Left forelimb (tissue), 1 donor: ENCODE measurements around the gene NRTN.
"Not testable (repeated sequence)": the region's sequence is repeated elsewhere in the genome, so short reads cannot be mapped to it uniquely, and the experiment has no call there.

ENCODE experiments used
- DNase-seq: peaks from one replicate; pipeline ENCODE4 v3.0.0-alpha.2; 2018; ENCODE audit warnings: low spot score

Gene NRTN

DNA sequence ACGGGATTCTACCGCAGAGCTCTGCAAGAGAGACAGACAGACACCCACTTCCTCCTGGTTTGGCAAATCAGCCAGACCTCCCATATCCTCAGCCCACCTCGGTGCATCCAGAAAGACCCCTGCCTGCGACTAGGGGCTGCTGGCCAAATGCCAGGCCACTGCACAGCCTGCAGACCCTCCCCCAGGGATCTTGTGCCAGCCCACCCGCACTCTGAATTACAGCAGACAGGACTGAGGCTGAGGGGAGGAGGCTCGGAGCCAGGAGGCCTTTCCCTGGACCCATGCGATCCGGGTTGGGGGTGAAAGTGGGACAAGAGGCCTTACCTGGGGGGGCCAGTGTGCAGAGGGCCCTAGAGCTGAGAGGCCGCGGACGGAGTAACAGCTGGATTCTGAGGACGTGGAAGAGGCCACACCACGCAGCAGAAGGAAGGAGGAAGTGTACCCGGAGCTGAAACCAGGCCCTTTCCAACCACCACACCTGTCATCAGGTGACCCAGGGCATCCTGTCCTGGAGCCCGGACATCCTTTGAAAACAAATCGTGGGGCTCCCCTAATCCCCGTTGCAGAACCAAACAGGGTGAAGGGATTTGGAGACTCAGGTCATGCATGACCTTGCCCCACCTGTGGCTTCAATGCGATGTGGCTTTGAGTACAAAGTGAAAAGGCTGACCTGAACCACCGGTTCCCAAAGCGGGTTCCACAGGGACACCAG, 33.6 kb downstream of the NRTN start:
- no peak for DNase-seq

DNA sequence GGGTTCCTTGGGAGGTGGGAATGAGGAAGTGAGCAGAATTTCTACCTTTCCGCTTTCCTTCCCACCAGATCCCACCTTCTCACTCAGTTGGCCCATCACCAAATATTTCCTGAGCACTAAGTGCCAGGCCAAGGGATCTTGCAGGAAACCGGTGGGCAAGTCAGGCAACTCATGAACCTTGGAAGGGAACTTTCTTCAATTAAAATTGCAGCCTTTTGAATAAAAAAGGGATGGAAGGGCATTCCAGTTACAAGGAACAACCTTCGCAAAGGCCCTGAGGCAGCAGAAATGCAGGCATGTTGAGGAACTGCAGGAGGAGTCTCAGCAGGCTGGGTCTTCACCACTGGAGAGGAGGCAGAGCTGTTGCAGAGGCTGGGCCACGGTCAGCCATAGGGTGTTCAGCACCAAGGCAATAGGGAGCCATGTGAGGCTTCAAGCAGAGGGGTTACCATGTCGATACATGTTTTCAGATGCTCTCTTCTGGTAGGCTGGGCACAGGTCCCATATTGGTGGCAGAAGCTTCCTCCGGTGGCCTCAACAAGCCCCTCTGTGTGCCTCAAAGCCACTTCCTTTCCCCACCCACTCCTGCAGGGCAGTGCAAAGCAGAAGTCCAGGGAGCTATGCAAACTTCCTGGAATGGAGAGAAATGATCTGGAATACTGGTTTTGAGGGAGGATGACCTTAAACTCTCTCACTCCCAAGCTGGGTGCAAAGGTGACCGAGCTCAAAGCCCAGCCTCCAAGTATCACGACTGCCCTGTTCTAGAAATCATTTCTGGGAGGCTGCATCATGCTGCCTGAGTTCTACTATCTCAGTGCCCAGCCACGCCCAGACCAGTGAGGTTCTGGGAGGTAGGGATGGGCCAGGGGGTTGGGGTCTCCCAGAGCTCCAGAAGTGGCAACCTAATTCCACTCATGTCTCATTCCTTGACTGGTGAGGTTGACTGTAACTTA, 34.5 kb downstream of the NRTN start, which contains the start of gene FUT6:
FUT6 (minus strand) TSS at position 638 of the 953 bp plus-strand sequence. CDS start 7,135 bp downstream, outside the sequence.
- DNase-seq = no peak

GRCh38 chr19:5841735-5842111, 36.9 kb downstream of the NRTN start:
- DNase-seq = not testable (repeated sequence)

DNA sequence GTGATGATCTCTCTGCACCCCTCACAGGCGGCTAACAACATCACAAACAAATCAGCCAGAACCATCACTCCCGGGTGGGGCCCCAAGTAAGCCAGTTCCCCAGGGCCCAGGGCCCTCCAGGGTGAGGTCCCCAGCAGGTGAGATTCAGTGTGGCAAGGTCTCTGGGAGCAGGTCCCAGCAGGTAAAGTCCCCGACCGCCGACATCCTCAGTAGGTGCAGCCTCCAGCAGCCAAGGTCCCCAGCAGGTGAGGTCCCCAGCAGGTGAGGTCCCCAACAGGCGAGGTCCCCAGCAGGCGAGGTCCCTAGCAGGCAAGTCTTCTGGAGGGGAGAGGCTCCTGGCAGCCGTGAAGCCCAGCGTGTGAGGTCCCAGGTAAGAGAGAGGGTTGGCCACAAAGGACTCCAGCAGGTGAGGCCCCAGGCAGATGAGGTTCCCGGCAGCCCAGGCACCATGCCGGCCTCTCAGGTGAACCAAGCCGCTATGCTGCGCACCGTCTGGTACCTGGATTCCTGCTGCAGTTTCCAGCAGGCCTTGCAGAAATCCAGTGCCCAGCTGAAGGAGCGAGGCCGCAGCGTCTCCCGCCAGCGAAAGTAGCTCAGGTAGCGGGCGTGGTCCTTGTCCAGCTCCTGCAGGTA, 38.5 kb downstream of the NRTN start:
- no peak for DNase-seq

- DNase-seq = no peak
These were observed 39.9 kb downstream of the NRTN start for GRCh38 chr19:5844456-5845433.

GRCh38 chr19:5847846-5848245, 43.0 kb downstream of the NRTN start:
- not testable (repeated sequence) for DNase-seq

DNA sequence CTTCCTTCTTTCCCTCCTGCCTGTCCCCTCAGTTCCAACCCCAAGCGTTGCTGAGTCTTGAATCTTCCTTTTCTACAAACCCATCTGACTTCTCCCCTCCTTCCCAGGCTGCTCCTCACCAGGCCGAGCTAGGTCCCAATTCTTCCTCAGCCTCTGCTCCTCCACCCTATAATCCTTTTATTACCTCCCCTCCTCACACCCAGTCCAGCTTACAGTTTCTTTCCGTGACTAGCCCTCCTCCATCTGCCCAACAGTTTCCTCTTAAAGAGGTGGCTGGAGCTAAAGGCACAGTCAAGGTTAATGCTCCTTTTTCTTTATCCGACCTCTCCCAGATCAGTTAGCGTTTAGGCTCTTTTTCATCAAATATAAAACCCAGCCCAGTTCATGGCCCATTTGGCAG, 43.8 kb downstream of the NRTN start:
- not testable (repeated sequence) for DNase-seq

- DNase-seq = no peak
These were observed 45.3 kb downstream of the NRTN start for GRCh38 chr19:5850189-5850588.

DNA sequence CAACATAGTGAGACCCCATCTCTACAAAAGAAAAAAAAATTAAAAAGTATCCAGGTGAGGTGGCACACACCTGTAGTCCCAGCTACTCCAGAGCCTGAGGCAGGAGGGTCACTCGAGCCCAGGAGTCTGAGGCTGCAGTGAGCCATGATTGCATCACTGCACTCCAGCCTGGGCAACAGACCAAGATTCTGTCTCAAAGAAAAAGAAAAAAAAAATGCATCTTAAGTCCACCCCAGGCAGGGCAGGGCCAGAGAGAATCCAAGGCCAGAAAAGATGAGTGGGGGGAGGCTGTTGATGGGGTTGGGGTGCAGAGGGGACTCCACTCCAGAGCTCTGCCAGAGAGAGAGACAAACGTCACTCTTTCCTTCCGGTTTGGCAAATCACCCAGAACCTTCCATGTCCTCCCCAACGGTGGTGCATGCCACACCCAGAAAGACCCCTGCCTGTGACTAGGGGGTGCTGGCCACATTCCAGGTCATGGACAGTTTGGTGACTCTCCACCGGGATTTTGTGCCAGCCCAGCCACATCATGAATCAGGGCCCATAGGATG, 46.0 kb downstream of the NRTN start:
- no peak for DNase-seq

DNA sequence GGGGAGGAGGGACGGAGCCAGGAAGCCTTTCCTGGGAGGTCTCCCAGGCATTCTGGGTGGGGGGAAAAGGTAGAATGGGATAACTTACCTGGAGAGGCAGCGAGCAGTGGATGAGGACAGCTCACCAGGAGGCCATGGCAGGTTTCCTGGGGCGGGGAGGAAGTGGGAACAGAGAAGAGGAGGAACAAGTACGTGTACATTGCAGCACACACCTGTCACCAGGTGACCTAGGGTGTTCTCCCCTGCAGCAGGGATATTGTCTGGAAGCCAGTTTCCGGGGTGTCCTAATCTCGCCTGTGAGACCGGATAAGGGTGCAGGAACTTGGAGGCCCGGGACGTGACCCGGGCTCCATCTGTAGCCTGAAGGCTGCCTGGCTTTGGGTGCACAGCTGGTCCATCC, 46.4 kb downstream of the NRTN start, which contains the start of gene FUT3:
FUT3 (minus strand) TSS at position 148 of the 400 bp plus-strand sequence.
- DNase-seq = no peak

DNA sequence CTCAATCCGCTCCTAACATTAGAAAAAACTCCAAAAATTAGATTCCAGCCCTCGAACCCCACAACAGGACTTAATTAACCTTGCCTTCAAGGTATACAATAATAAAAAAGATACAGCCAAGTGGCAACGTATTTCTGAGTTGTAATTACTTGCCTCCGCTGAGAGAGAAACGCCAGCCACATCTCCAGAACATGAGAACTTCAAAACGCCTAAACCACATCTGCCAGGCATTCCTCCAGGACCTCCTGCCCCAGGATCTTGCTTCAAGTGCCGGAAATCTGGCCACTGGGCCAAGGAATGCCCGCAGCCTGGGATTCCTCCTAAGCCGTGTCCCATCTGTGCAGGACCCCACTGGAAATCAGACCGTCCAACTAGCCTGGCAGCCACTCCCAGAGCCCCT, 49.3 kb downstream of the NRTN start:
- not testable (repeated sequence) for DNase-seq

- not testable (repeated sequence) for DNase-seq
These were observed 50.3 kb downstream of the NRTN start for GRCh38 chr19:5855151-5855550.

DNA sequence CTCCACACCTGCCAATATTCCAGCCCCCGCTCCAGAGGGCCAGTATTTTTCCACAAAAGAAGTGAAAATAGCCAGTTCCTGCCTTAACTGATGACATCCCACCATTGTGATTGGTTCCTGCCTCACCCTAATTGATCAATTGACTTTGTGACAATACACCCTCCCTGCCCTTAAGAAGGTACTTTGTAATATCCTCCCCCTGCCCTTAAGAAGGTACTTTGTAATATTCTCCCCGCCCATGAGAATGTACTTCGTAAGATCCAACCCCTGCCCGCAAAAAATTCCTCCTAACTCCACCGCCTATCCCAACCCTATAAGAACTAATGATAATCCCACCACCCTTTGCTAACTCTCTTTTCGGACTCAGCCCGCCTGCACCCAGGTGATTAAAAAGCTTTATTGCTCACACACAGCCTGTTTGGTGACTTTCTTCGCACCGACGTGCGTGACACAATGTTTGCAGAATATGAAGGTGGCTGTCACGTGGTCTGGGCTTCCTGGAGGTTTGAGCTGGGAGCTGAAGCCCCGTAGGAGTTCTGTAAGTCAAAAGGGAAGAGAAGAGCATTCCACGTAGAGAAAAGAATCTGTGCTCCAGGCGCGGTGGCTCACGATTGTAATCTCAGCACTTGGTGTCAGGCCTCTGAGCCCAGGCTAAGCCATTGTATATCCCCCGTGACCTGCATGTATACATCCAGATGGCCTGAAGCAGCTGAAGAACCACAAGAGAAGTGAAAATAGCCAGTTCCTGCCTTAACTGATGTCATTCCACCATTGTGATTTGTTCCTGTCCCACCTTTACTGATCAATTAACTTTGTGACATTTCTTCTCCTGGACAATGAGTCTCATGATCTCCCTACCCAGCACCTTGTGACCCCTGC, 52.6 kb downstream of the NRTN start:
- no peak for DNase-seq

GRCh38 chr19:5863030-5863665, 58.3 kb downstream of the NRTN start:
- no peak for DNase-seq

GRCh38 chr19:5864013-5864720, 59.3 kb downstream of the NRTN start:
- DNase-seq = no peak

DNA sequence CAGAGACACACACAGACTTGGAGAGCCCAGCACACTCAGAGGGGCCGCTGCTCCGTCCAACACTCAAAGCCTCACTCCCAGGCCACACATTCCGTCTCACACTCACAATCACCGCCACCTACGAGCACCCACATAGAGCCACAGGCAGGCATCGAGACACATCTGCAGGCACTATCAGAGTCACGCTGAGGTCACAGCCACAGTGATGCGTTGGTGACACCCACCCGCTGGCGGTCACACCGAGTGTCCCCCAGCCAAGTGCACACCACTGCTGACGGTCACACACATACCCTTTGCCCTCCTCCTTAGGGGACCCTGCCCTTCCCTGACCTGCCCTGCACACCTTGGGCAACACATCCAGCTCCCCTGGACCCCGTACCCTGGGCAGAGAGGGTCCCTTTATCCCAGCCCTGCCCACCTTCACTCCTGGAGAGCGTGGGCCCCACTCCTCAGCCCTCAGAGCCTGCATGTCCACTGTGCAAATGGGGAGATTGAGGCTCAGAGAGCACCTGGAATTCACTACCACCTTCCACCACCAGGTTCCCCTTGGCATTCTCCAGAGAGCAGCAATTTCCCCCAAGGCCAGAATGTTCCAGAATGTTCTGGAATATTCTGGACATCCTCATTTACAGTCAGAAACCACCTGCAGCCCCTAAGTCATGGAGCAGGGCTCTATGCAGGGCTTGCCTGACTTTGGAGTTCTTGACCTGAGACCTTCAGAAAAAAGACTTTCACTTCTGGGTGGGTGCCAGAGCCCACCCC, 60.0 kb downstream of the NRTN start:
- no peak for DNase-seq

DNA sequence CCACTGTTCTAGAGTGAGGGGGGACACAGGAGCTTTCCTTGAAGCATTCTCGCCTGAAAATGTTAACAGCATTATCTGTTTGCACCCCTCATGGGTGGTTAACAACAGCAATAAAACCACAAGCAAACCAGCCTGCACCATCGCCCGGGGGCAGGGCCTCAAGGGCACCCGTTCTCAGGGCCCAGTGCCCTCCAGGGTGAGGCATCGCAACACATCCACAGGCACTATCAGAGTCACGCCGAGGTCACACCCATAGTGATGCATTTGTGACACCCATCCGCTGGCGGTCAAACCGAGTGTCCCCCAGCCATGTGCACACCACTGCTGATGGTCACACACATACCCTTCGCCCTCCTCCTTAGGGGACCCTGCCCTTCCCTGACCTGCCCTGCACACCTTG, 60.9 kb downstream of the NRTN start:
- no peak for DNase-seq
